ENCODE data around the gene PAFAH1B1. TPM values are rescaled to one million over a fixed set of nuclear protein-coding genes. Genes with fewer than 3 reads are reported as not detected.
"Not testable (repeated sequence)": the region's sequence is repeated elsewhere in the genome, so short reads cannot be mapped to it uniquely, and the experiment has no call there.

Gene PAFAH1B1
- total and polyA plus RNA-seq, 7 donors, result 35.4 to 139 (median 97.6) TPM

- Histone ChIP-seq H3K27ac (no peak overlapping the region), H3K4me3 (no peak overlapping the region), H3K36me3 (no peaks in the 10 kb centered on the region), H3K9me3 (no peaks in the 10 kb centered on the region), H3K4me1 (peaks cover 0 to 51% (median 36%) of the 10 kb centered on the region in 4 donors), H3K27me3 (no peaks in the 10 kb centered on the region)
- TF ChIP-seq POLR2A (IDR thresholded peaks at IDR 0.05), result no peak
- no peak for TF ChIP-seq EP300 (IDR thresholded peaks at IDR 0.05)
- no peak for TF ChIP-seq POLR2AphosphoS5 (IDR thresholded peaks at IDR 0.05)
- TF ChIP-seq, protein P1, sequence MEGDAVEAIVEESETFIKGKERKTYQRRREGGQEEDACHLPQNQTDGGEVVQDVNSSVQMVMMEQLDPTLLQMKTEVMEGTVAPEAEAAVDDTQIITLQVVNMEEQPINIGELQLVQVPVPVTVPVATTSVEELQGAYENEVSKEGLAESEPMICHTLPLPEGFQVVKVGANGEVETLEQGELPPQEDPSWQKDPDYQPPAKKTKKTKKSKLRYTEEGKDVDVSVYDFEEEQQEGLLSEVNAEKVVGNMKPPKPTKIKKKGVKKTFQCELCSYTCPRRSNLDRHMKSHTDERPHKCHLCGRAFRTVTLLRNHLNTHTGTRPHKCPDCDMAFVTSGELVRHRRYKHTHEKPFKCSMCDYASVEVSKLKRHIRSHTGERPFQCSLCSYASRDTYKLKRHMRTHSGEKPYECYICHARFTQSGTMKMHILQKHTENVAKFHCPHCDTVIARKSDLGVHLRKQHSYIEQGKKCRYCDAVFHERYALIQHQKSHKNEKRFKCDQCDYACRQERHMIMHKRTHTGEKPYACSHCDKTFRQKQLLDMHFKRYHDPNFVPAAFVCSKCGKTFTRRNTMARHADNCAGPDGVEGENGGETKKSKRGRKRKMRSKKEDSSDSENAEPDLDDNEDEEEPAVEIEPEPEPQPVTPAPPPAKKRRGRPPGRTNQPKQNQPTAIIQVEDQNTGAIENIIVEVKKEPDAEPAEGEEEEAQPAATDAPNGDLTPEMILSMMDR (IDR thresholded peaks at IDR 0.05), result no peak
- 92 to 96% methylated on average over 3 of the region's 3 CpGs for WGBS, 2 donors
- intact Hi-C loops (cut with DNase I), result no loop called here
- DNase-seq, result no peak
Measured at GRCh38 chr17:2621241-2621640, 27.8 kb downstream of the PAFAH1B1 start.

DNA sequence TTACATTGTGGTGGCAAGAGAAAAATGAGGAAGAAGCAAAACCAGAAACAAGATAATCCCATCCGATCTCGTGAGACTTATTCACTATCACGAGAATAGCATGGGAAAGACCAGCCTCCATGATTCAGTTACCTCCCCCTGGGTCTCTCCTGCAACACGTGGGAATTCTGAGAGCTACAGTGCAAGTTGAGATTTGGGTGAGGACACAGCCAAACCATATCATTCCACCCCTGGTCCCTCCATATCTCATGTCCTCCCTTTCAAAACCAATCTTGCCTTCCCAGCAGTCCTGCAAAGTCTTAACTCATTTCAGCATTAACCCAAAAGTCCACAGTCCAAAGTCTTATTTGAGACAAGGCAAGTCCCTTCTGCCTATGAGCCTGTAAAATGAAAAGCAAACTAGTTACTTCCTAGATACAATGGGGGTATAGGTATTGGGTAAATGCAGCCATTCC, 28.5 kb downstream of the PAFAH1B1 start:
- H3K4me3 ChIP-seq; H3K27ac ChIP-seq; H3K27me3 ChIP-seq; H3K9me3 ChIP-seq; DNase-seq; intact Hi-C loops (cut with DNase I); H3K36me3 ChIP-seq: not testable (repeated sequence)
- H3K4me1 ChIP-seq, result peaks cover 0 to 54% (median 34%) of the 10 kb centered on the region in 4 donors
- 68 to 80% methylated on average over 4 of the region's 4 CpGs for WGBS, 2 donors

- H3K27ac ChIP-seq; H3K27me3 ChIP-seq; H3K4me3 ChIP-seq; intact Hi-C loops (cut with DNase I); H3K9me3 ChIP-seq; H3K36me3 ChIP-seq; DNase-seq: not testable (repeated sequence)
- 88 to 90% methylated on average over 4 of the region's 4 CpGs for WGBS, 2 donors
- H3K4me1 ChIP-seq, result peaks cover 0 to 51% (median 34%) of the 10 kb centered on the region in 4 donors
Measured at GRCh38 chr17:2622721-2623301, 29.4 kb downstream of the PAFAH1B1 start.

GRCh38 chr17:2624292-2624731, 30.9 kb downstream of the PAFAH1B1 start:
- H3K4me1 ChIP-seq, result peaks cover 0 to 50% (median 33%) of the 10 kb centered on the region in 4 donors
- H3K36me3 ChIP-seq, result no peaks in the 10 kb centered on the region
- H3K27me3 ChIP-seq, result no peaks in the 10 kb centered on the region
- no peak overlapping the region for H3K27ac ChIP-seq
- TF ChIP-seq POLR2AphosphoS5 (IDR thresholded peaks at IDR 0.05), result no peak
- TF ChIP-seq, protein P1 (IDR thresholded peaks at IDR 0.05), result no peak
- no peak for TF ChIP-seq POLR2A (IDR thresholded peaks at IDR 0.05)
- TF ChIP-seq EP300 (IDR thresholded peaks at IDR 0.05), result no peak
- 61 to 87% methylated on average over 10 of the region's 10 CpGs for WGBS, 2 donors
- intact Hi-C loops (cut with DNase I), result no loop called here
- H3K4me3 ChIP-seq, result no peak overlapping the region
- no peaks in the 10 kb centered on the region for H3K9me3 ChIP-seq
- DNase-seq, result no peak

DNA sequence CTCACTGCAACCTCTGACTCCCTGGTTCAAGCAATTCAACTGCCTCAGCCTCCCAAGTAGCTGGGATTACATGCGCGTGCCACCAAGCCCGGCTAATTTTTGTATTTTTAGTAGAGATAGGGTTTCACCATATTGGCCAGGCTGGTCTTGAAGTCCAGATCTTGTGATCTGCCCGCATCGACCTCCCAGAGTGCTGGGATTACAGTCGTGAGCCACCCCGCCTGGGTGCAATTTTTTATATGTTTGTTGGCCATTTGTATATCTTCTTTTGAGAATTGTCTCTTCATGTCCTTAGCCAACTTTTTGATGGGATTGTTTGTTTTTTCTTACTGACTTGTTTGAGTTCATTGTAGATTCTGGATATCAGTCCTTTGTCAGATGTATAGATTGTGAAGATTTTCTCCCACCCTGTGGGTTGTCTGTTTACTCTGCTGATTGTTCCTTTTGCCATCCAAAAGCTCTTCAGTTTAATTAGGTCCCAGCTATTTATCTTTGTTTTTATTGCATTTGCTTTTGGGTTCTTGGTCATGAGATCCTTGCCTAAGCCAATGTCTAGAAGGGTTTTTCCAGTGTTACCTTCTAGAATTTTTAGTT, 33.3 kb downstream of the PAFAH1B1 start:
- H3K9me3 ChIP-seq; H3K27me3 ChIP-seq; H3K27ac ChIP-seq; DNase-seq; intact Hi-C loops (cut with DNase I); H3K4me3 ChIP-seq; H3K36me3 ChIP-seq: not testable (repeated sequence)
- 96 to 97% methylated on average over 7 of the region's 7 CpGs for WGBS, 2 donors
- peaks cover 0 to 50% (median 32%) of the 10 kb centered on the region in 4 donors for H3K4me1 ChIP-seq

DNA sequence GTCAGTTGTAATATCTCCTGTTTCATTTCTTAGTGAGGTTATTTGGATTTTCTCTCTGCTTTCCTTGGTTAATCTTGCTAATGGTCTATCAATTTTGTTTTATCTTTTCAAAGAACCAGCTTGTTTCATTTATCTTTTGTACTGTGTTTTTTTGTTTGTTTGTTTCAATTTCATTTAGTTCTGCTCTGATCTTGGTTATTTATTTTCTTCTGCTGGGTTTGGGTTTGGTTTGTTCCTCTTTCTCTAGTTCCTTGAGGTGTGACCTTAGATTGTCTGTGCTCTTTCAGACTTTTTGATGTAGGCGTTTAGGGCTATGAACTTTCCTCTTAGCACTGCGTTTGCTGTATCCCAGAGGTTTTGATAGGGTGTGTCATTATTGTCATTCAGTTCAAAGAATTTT, 35.5 kb downstream of the PAFAH1B1 start:
- H3K9me3 ChIP-seq; intact Hi-C loops (cut with DNase I); H3K36me3 ChIP-seq; H3K27ac ChIP-seq; H3K4me3 ChIP-seq; H3K27me3 ChIP-seq; DNase-seq: not testable (repeated sequence)
- H3K4me1 ChIP-seq, result peaks cover 0 to 69% (median 44%) of the 10 kb centered on the region in 4 donors
- WGBS, 2 donors, result 20 to 41% methylated on average over 2 of the region's 2 CpGs

DNA sequence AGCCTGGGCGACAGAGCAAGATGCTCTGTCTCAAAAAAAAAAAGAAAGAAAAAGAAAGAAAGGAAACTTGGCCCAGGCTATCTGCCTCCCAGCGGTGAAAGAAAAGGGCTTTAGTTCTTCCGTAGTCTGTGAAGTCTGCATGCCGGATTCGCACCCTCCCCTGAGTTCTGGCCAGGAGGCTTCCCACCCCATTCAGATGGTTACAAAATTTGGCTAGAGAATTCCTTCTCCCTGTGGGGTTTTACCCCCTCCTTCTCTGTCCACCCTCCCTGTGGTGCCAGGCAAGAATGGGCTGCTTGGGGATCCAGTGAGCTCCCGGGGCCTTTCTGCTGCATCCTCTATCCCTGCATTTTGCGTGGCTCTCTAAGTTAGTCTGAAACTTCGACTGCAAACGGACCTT, 37.8 kb downstream of the PAFAH1B1 start:
- TF ChIP-seq EP300 (IDR thresholded peaks at IDR 0.05) (no peak), POLR2AphosphoS5 (IDR thresholded peaks at IDR 0.05) (no peak), POLR2A (IDR thresholded peaks at IDR 0.05) (no peak)
- TF ChIP-seq, protein P1 (IDR thresholded peaks at IDR 0.05), result no peak
- no peak for DNase-seq
- 89 to 90% methylated on average over 9 of the region's 9 CpGs for WGBS, 2 donors
- intact Hi-C loops (cut with DNase I), result no loop called here
- H3K4me1 ChIP-seq, result peaks cover 0 to 69% (median 46%) of the 10 kb centered on the region in 4 donors
- no peak overlapping the region for H3K4me3 ChIP-seq
- H3K27me3 ChIP-seq, result no peaks in the 10 kb centered on the region
- no peaks in the 10 kb centered on the region for H3K36me3 ChIP-seq
- H3K9me3 ChIP-seq, result no peaks in the 10 kb centered on the region
- H3K27ac ChIP-seq, result no peak overlapping the region
